HepG2 (cell line): ENCODE data around the gene AKAIN1. TPM values are rescaled to one million over a fixed set of nuclear protein-coding genes. Genes with fewer than 3 reads are reported as not detected.
A peak's percentile ranks its signal among the peaks of the same experiment; 100 is the strongest.

Experiments
- CEBPB ChIP-seq: IDR thresholded peaks from 2 replicates; pipeline ENCODE4 v1.6.1; 2011; ENCODE audit warnings: low read depth, low read length, improper control_type of control experiment, borderline replicate concordance
- HCFC1 ChIP-seq: fragments of 150-350 bp; IDR thresholded peaks from 2 replicates; pipeline ENCODE4 v1.6.1; 2014; ENCODE audit warnings: low read depth, low read length
- IKZF4 ChIP-seq: sonication (generic); formaldehyde crosslinking; IDR thresholded peaks from 2 replicates; pipeline ENCODE4 v1.5.1; 2020; ENCODE audit warnings: borderline replicate concordance, mild to moderate bottlenecking, low read depth, missing genetic modification reagents; ENCODE audit errors: not compliant biosample characterization
- MTF1 ChIP-seq: sonication (generic); formaldehyde crosslinking; IDR thresholded peaks from 2 replicates; pipeline ENCODE4 v1.5.0; 2020; ENCODE audit warnings: missing genetic modification reagents
- PAX8 ChIP-seq: sonication (generic); formaldehyde crosslinking; IDR thresholded peaks from 2 replicates; pipeline ENCODE4 v1.8.0; 2022; ENCODE audit warnings: mild to moderate bottlenecking, missing genetic modification reagents, borderline replicate concordance
- PCBP1 ChIP-seq: fragments of 200-400 bp; formaldehyde crosslinking; IDR thresholded peaks from 2 replicates; pipeline ENCODE4 v1.6.1; 2017; ENCODE audit warnings: mild to moderate bottlenecking, low read depth, low read length, borderline replicate concordance
- TBL1XR1 ChIP-seq: fragments of 150-350 bp; IDR thresholded peaks from 2 replicates; pipeline ENCODE4 v1.6.1; 2014; ENCODE audit warnings: borderline replicate concordance, low read length; ENCODE audit not compliant: partially characterized antibody
- ZNF121 ChIP-seq: sonication (generic); formaldehyde crosslinking; IDR thresholded peaks from 2 replicates; pipeline ENCODE4 v1.5.0; 2020; ENCODE audit warnings: mild to moderate bottlenecking, missing genetic modification reagents
- ZNF230 ChIP-seq: sonication (generic); formaldehyde crosslinking; IDR thresholded peaks from 2 replicates; pipeline ENCODE4 v1.4.0; 2020; ENCODE audit warnings: mild to moderate bottlenecking, missing genetic modification reagents
- ZNF282 ChIP-seq: fragments of 450-650 bp; IDR thresholded peaks from 2 replicates; pipeline ENCODE4 v1.6.1; 2018; ENCODE audit not compliant: partially characterized antibody
- ZNF550 ChIP-seq: sonication (generic); formaldehyde crosslinking; IDR thresholded peaks from 2 replicates; pipeline ENCODE4 v1.4.0; 2020; ENCODE audit warnings: mild to moderate bottlenecking, missing genetic modification reagents, borderline replicate concordance
- ZNF558 ChIP-seq: sonication (generic); formaldehyde crosslinking; IDR thresholded peaks from 2 replicates; pipeline ENCODE4 v1.9.0; 2022; ENCODE audit warnings: mild to moderate bottlenecking, missing genetic modification reagents, borderline replicate concordance
- ZNF709 ChIP-seq: sonication (generic); formaldehyde crosslinking; IDR thresholded peaks from 2 replicates; pipeline ENCODE4 v1.5.0; 2020; ENCODE audit warnings: mild to moderate bottlenecking, missing genetic modification reagents
- ZNF713 ChIP-seq: sonication (generic); formaldehyde crosslinking; IDR thresholded peaks from 2 replicates; pipeline ENCODE4 v1.4.0; 2020; ENCODE audit warnings: mild to moderate bottlenecking, missing genetic modification reagents
- ZNF788 ChIP-seq: sonication (generic); formaldehyde crosslinking; IDR thresholded peaks from 2 replicates; pipeline ENCODE4 v1.5.0; 2020; ENCODE audit warnings: mild to moderate bottlenecking, missing genetic modification reagents, borderline replicate concordance
- polyA plus RNA-seq, 8 experiments: library from polyadenylated mRNA; depleted of rRNA in 3 of 8; stranded (reverse) in 7 of 8; unstranded in 1 of 8; fragments of >200 nt; fragmentation: Illumina TruSeq in 4 of 8; extraction: Trizol in 4 of 8; gene quantifications; 2 replicates each; pipeline versions ENCODE4 v1.2.1 to v1.2.3, GENCODE V29; 2011 to 2016; ENCODE audit warnings: low read depth in 4 of 8, missing spikeins in 1 of 8, mixed read lengths in 1 of 8; ENCODE audit not compliant: insufficient read depth in 1 of 8
- total RNA-seq, 5 experiments: library from RNA; depleted of rRNA; stranded (reverse); fragments of >200 nt; fragmentation: Illumina TruSeq; extraction: Trizol; gene quantifications; 2 replicates each; pipeline ENCODE4 v1.2.3, GENCODE V29; 2016; ENCODE audit warnings: low read depth in 1 of 5
- TF ChIP-seq, protein P1 (sequence below): sonication (generic); formaldehyde crosslinking; IDR thresholded peaks from 2 replicates; pipeline ENCODE4 v1.4.0; 2020; ENCODE audit warnings: missing genetic modification reagents, borderline replicate concordance
- TF ChIP-seq, protein P2 (sequence below): sonication (generic); formaldehyde crosslinking; IDR thresholded peaks from 2 replicates; pipeline ENCODE4 v1.5.0; 2020; ENCODE audit warnings: mild to moderate bottlenecking, missing genetic modification reagents
- TF ChIP-seq, protein P3 (sequence below): sonication (generic); formaldehyde crosslinking; IDR thresholded peaks from 2 replicates; pipeline ENCODE4 v1.5.0; 2020; ENCODE audit warnings: mild to moderate bottlenecking, missing genetic modification reagents
- TF ChIP-seq, protein P4 (sequence below): conservative IDR thresholded peaks from 2 replicates; pipeline ENCODE4 v1.6.1; 2018; ENCODE audit warnings: missing genetic modification reagents

The AKAIN1 gene
- total and polyA plus RNA-seq, 2 of the 13 experiments (the other 11 are each of a cell fraction or from before 2014, with no cell fraction given): not detected

DNA sequence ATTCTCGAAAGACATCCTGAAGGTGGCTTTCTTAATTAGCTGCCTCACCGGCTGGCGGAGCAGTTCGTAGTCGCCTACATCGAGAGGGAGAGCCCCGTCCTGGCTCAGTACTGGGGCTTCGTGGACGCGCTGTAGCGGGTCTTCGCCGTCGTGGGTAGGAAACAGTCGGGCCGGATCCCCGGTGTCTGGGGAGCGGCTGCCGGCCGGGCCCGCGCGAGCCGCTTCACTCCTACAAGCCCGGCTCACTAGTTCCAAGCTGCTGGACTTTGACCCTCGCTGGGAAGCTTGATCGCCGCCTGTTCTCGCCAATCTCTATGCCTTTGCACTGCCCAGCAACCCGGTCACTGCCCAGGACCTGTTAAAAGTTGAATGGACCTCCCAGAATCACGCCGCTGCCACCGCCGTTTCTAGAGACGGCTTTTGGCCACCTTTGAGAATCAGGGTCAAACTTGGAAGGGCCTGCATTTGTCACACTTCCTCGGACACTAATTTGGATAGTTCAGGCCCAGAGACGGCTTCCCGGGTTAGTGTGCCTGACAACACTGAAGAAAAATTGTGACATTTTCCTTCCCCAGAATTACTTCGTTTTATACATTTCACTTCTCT is 41.4 kb upstream of the AKAIN1 start (continued):
- TF ChIP-seq, protein P1, sequence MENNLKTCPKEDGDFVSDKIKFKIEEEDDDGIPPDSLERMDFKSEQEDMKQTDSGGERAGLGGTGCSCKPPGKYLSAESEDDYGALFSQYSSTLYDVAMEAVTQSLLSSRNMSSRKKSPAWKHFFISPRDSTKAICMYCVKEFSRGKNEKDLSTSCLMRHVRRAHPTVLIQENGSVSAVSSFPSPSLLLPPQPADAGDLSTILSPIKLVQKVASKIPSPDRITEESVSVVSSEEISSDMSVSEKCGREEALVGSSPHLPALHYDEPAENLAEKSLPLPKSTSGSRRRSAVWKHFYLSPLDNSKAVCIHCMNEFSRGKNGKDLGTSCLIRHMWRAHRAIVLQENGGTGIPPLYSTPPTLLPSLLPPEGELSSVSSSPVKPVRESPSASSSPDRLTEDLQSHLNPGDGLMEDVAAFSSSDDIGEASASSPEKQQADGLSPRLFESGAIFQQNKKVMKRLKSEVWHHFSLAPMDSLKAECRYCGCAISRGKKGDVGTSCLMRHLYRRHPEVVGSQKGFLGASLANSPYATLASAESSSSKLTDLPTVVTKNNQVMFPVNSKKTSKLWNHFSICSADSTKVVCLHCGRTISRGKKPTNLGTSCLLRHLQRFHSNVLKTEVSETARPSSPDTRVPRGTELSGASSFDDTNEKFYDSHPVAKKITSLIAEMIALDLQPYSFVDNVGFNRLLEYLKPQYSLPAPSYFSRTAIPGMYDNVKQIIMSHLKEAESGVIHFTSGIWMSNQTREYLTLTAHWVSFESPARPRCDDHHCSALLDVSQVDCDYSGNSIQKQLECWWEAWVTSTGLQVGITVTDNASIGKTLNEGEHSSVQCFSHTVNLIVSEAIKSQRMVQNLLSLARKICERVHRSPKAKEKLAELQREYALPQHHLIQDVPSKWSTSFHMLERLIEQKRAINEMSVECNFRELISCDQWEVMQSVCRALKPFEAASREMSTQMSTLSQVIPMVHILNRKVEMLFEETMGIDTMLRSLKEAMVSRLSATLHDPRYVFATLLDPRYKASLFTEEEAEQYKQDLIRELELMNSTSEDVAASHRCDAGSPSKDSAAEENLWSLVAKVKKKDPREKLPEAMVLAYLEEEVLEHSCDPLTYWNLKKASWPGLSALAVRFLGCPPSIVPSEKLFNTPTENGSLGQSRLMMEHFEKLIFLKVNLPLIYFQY (CRISPR knock-in tag): no peak
- TF ChIP-seq PAX8 (CRISPR knock-in tag): no peak
- 0 out of 2 replicates have a peak, but pooled peaks have one; percentile 51 for TF ChIP-seq ZNF230 (CRISPR knock-in tag)
- no peak for TF ChIP-seq TBL1XR1
- TF ChIP-seq, protein P2, sequence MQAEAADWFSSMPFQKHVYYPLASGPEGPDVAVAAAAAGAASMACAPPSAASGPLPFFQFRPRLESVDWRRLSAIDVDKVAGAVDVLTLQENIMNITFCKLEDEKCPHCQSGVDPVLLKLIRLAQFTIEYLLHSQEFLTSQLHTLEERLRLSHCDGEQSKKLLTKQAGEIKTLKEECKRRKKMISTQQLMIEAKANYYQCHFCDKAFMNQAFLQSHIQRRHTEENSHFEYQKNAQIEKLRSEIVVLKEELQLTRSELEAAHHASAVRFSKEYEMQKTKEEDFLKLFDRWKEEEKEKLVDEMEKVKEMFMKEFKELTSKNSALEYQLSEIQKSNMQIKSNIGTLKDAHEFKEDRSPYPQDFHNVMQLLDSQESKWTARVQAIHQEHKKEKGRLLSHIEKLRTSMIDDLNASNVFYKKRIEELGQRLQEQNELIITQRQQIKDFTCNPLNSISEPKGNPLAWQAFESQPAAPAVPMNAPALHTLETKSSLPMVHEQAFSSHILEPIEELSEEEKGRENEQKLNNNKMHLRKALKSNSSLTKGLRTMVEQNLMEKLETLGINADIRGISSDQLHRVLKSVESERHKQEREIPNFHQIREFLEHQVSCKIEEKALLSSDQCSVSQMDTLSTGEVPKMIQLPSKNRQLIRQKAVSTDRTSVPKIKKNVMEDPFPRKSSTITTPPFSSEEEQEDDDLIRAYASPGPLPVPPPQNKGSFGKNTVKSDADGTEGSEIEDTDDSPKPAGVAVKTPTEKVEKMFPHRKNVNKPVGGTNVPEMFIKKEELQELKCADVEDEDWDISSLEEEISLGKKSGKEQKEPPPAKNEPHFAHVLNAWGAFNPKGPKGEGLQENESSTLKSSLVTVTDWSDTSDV (CRISPR knock-in tag): no peak
- TF ChIP-seq MTF1: no peak
- no peak for TF ChIP-seq IKZF4 (CRISPR knock-in tag)
- no peak for TF ChIP-seq HCFC1
- peak; percentile 50; the same call in 1 of the 2 replicates for TF ChIP-seq ZNF558 (CRISPR knock-in tag)
- no peak for TF ChIP-seq ZNF282
- TF ChIP-seq ZNF713 (CRISPR knock-in tag): no peak
- peak; percentile 23; the same call in 1 of the 2 replicates for TF ChIP-seq ZNF709 (CRISPR knock-in tag)
- 0 out of 2 replicates have a peak, but pooled peaks have one; percentile 3 for TF ChIP-seq ZNF121 (CRISPR knock-in tag)
- no peak for TF ChIP-seq ZNF788 (CRISPR knock-in tag)
- TF ChIP-seq CEBPB: no peak
- TF ChIP-seq ZNF550: no peak
- TF ChIP-seq, protein P3, sequence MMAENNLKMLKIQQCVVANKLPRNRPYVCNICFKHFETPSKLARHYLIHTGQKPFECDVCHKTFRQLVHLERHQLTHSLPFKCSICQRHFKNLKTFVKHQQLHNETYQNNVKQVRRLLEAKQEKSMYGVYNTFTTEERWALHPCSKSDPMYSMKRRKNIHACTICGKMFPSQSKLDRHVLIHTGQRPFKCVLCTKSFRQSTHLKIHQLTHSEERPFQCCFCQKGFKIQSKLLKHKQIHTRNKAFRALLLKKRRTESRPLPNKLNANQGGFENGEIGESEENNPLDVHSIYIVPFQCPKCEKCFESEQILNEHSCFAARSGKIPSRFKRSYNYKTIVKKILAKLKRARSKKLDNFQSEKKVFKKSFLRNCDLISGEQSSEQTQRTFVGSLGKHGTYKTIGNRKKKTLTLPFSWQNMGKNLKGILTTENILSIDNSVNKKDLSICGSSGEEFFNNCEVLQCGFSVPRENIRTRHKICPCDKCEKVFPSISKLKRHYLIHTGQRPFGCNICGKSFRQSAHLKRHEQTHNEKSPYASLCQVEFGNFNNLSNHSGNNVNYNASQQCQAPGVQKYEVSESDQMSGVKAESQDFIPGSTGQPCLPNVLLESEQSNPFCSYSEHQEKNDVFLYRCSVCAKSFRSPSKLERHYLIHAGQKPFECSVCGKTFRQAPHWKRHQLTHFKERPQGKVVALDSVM (CRISPR knock-in tag): 0 out of 2 replicates have a peak, but pooled peaks have one; percentile 4
- TF ChIP-seq PCBP1: no peak
- TF ChIP-seq, protein P4, sequence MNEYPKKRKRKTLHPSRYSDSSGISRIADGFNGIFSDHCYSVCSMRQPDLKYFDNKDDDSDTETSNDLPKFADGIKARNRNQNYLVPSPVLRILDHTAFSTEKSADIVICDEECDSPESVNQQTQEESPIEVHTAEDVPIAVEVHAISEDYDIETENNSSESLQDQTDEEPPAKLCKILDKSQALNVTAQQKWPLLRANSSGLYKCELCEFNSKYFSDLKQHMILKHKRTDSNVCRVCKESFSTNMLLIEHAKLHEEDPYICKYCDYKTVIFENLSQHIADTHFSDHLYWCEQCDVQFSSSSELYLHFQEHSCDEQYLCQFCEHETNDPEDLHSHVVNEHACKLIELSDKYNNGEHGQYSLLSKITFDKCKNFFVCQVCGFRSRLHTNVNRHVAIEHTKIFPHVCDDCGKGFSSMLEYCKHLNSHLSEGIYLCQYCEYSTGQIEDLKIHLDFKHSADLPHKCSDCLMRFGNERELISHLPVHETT (CRISPR knock-in tag): no peak
